Measurements from ENCODE around the gene AIM2.
"Not testable (repeated sequence)": the region's sequence is repeated elsewhere in the genome, so short reads cannot be mapped to it uniquely, and the experiment has no call there.

Gene AIM2

GRCh38 chr1:159051436-159051835 is 25.1 kb downstream of the AIM2 start:
- Histone ChIP-seq H3K79me2 (ENCODE audit: insufficient read depth, low read length) (no peaks in the 10 kb centered on the region), H3K4me3 (ENCODE audit: low read depth, low read length, poor library complexity, severe bottlenecking) (no peak overlapping the region), H2AFZ (ENCODE audit: low read length) (no peak overlapping the region), H3K9me2 (ENCODE audit: low read depth, low read length) (no peaks in the 10 kb centered on the region), H3K27ac (ENCODE audit: low read depth, low read length, poor library complexity, severe bottlenecking) (no peak overlapping the region), H3K36me3 (ENCODE audit: insufficient read depth, low read length) (peaks cover 83% of the 10 kb centered on the region), H4K20me1 (ENCODE audit: insufficient read depth, low read length) (no peaks in the 10 kb centered on the region), H3K27me3 (ENCODE audit: insufficient read depth, low read length) (no peaks in the 10 kb centered on the region), H3K4me1 (ENCODE audit: insufficient read depth, low read length, severe bottlenecking) (peaks cover 17% of the 10 kb centered on the region), H3K9ac (ENCODE audit: low read length) (no peak overlapping the region), H3K9me3 (ENCODE audit: low read length) (no peaks in the 10 kb centered on the region), H3F3A (ENCODE audit: insufficient read depth, low read length) (no peaks in the 10 kb centered on the region), H3K4me2 (ENCODE audit: low read length) (no peak overlapping the region)
- no peak for TF ChIP-seq CTCF (IDR thresholded peaks at IDR 0.05; ENCODE audit: low read length)
- no peak for TF ChIP-seq EZH2 (IDR thresholded peaks at IDR 0.05; ENCODE audit: borderline replicate concordance, low read length)

GRCh38 chr1:159046486-159046885 is 30.1 kb downstream of the AIM2 start:
- not testable (repeated sequence) for H3K4me3 ChIP-seq (ENCODE audit: low read depth, low read length, poor library complexity, severe bottlenecking); H3K79me2 ChIP-seq (ENCODE audit: insufficient read depth, low read length); H3K9me2 ChIP-seq (ENCODE audit: low read depth, low read length); H3K4me2 ChIP-seq (ENCODE audit: low read length); H2AFZ ChIP-seq (ENCODE audit: low read length); H3K9ac ChIP-seq (ENCODE audit: low read length); H4K20me1 ChIP-seq (ENCODE audit: insufficient read depth, low read length); H3K9me3 ChIP-seq (ENCODE audit: low read length); H3K27ac ChIP-seq (ENCODE audit: low read depth, low read length, poor library complexity, severe bottlenecking); H3K27me3 ChIP-seq (ENCODE audit: insufficient read depth, low read length); H3F3A ChIP-seq (ENCODE audit: insufficient read depth, low read length); H3K4me1 ChIP-seq (ENCODE audit: insufficient read depth, low read length, severe bottlenecking)
- H3K36me3 ChIP-seq (ENCODE audit: insufficient read depth, low read length): peaks cover 79% of the 10 kb centered on the region

GRCh38 chr1:159040893-159041724 is 35.5 kb downstream of the AIM2 start:
- no peak overlapping the region for H3K4me3 ChIP-seq (ENCODE audit: low read depth, low read length, poor library complexity, severe bottlenecking)

More at GRCh38 chr1:159040893-159041724, 35.5 kb downstream of the AIM2 start:
- TF ChIP-seq CTCF (IDR thresholded peaks at IDR 0.05; ENCODE audit: low read length): no peak
- Histone ChIP-seq H3K27me3 (ENCODE audit: insufficient read depth, low read length) (no peaks in the 10 kb centered on the region), H3K9me2 (ENCODE audit: low read depth, low read length) (no peaks in the 10 kb centered on the region), H3K36me3 (ENCODE audit: insufficient read depth, low read length) (peaks cover 92% of the 10 kb centered on the region), H3K79me2 (ENCODE audit: insufficient read depth, low read length) (no peaks in the 10 kb centered on the region), H4K20me1 (ENCODE audit: insufficient read depth, low read length) (no peaks in the 10 kb centered on the region), H3K4me1 (ENCODE audit: insufficient read depth, low read length, severe bottlenecking) (no peaks in the 10 kb centered on the region), H3K27ac (ENCODE audit: low read depth, low read length, poor library complexity, severe bottlenecking) (no peak overlapping the region), H3K9me3 (ENCODE audit: low read length) (no peaks in the 10 kb centered on the region), H3K4me2 (ENCODE audit: low read length) (no peak overlapping the region), H3F3A (ENCODE audit: insufficient read depth, low read length) (no peaks in the 10 kb centered on the region), H3K9ac (ENCODE audit: low read length) (no peak overlapping the region), H2AFZ (ENCODE audit: low read length) (no peak overlapping the region)

Measured in OCI-LY1 (cell line).